Measurements from ENCODE around the gene RMC1.

GRCh38 chr18:23453680-23454058, 49.6 kb upstream of the RMC1 start:
- TF ChIP-seq POLR2AphosphoS5 (IDR thresholded peaks at IDR 0.05; ENCODE audit: insufficient read depth in 1 of 2, low read depth in 1 of 2) (no peak), CTCF (IDR thresholded peaks at IDR 0.05) (no peak)
